ENCODE results near the gene MEIS2. TPM values are rescaled to one million over a fixed set of nuclear protein-coding genes. Genes with fewer than 3 reads are reported as not detected.

MEIS2 gene
- total and polyA plus RNA-seq, 9 donors = 27.7 to 73.7 (median 47.7) TPM

GRCh38 chr15:37109168-37109871 is 9.0 kb upstream of the MEIS2 start:
- no peaks in the 10 kb centered on the region for H3K27me3 ChIP-seq

GRCh38 chr15:37108381-37109167 is 8.2 kb upstream of the MEIS2 start:
- no peak overlapping the region for H3K27ac ChIP-seq
- DNase-seq = no peak
- intact Hi-C loops (cut with DNase I) = loop anchor here in 2 of 4 donors (5.0 to 10.0 kb wide), 2 partner anchors 224 to 226 kb away; no protein-coding TSS in a partner anchor
- TF ChIP-seq CTCF (IDR thresholded peaks at IDR 0.05) (no peak), EP300 (IDR thresholded peaks at IDR 0.05) (no peak), POLR2A (IDR thresholded peaks at IDR 0.05) (no peak)
- WGBS, 3 donors = 77 to 96% (median 95%) methylated on average over 15 of the region's 15 CpGs
- peak overlapping the region; percentile 15 for H3K4me3 ChIP-seq
- H3K9me3 ChIP-seq = no peaks in the 10 kb centered on the region
- no peaks in the 10 kb centered on the region for H3K27me3 ChIP-seq
- no peaks in the 10 kb centered on the region for H3K36me3 ChIP-seq
- H3K4me1 ChIP-seq (ENCODE audit: insufficient read depth) = no peaks in the 10 kb centered on the region

More at GRCh38 chr15:37109168-37109871, 9.0 kb upstream of the MEIS2 start:
- Histone ChIP-seq H3K36me3 (no peaks in the 10 kb centered on the region), H3K4me3 (peak overlapping the region; percentile 51), H3K9me3 (no peaks in the 10 kb centered on the region), H3K4me1 (ENCODE audit: insufficient read depth) (no peaks in the 10 kb centered on the region), H3K27ac (no peak overlapping the region)
- DNase-seq = no peak
- intact Hi-C loops (cut with DNase I) = loop anchor here in 2 of 4 donors (5.0 to 10.0 kb wide), 2 partner anchors 225 to 227 kb away; no protein-coding TSS in a partner anchor
- 75 to 97% (median 91%) methylated on average over 18 of the region's 18 CpGs for WGBS, 3 donors
- TF ChIP-seq POLR2A (IDR thresholded peaks at IDR 0.05) (no peak), EP300 (IDR thresholded peaks at IDR 0.05) (no peak), CTCF (IDR thresholded peaks at IDR 0.05) (no peak)

GRCh38 chr15:37107744-37108380 is 7.5 kb upstream of the MEIS2 start:
- no peak for TF ChIP-seq EP300 (IDR thresholded peaks at IDR 0.05)
- TF ChIP-seq POLR2A (IDR thresholded peaks at IDR 0.05) = no peak
- TF ChIP-seq CTCF (IDR thresholded peaks at IDR 0.05) = no peak
- Histone ChIP-seq H3K36me3 (no peaks in the 10 kb centered on the region), H3K4me1 (ENCODE audit: insufficient read depth) (no peaks in the 10 kb centered on the region), H3K27ac (no peak overlapping the region), H3K27me3 (no peaks in the 10 kb centered on the region), H3K9me3 (no peaks in the 10 kb centered on the region), H3K4me3 (peak overlapping the region; percentile 31)
- DNase-seq = no peak
- intact Hi-C loops (cut with DNase I) = loop anchor here in 3 of 4 donors (2.0 to 10.0 kb wide), 3 partner anchors 223 to 227 kb away; no protein-coding TSS in a partner anchor
- 78 to 94% (median 90%) methylated on average over 10 of the region's 10 CpGs for WGBS, 3 donors

GRCh38 chr15:37107071-37107743 is 6.9 kb upstream of the MEIS2 start:
- TF ChIP-seq CTCF (IDR thresholded peaks at IDR 0.05) = no peak
- TF ChIP-seq POLR2A (IDR thresholded peaks at IDR 0.05) = no peak
- no peak for TF ChIP-seq EP300 (IDR thresholded peaks at IDR 0.05)
- H3K27me3 ChIP-seq = no peaks in the 10 kb centered on the region
- intact Hi-C loops (cut with DNase I) = loop anchor here in 3 of 4 donors (2.0 to 10.0 kb wide), 3 partner anchors 222 to 226 kb away; no protein-coding TSS in a partner anchor
- H3K4me3 ChIP-seq = peak overlapping the region; percentile 31
- no peak overlapping the region for H3K27ac ChIP-seq
- H3K9me3 ChIP-seq = no peaks in the 10 kb centered on the region
- 54 to 67% (median 65%) methylated on average over 24 to 25 of the region's 25 CpGs for WGBS, 3 donors
- no peaks in the 10 kb centered on the region for H3K36me3 ChIP-seq
- no peak for DNase-seq
- no peaks in the 10 kb centered on the region for H3K4me1 ChIP-seq (ENCODE audit: insufficient read depth)
